Measurements from ENCODE around the gene ABCC5.
A peak's percentile ranks its signal among the peaks of the same experiment; 100 is the strongest.

The ABCC5 gene

GRCh38 chr3:184037816-184038215, 20.1 kb upstream of the ABCC5 start:
- no peaks in the 10 kb centered on the region for H3K79me1 ChIP-seq (replicated peaks; ENCODE audit: low read length, poor library complexity, severe bottlenecking)
- no peak overlapping the region for H4K91ac ChIP-seq (ENCODE audit: low read length)
- no peak overlapping the region for H2AFZ ChIP-seq (ENCODE audit: low read depth, low read length)
- no peak overlapping the region for H4K8ac ChIP-seq (ENCODE audit: low read length)
- no peak overlapping the region for H2BK120ac ChIP-seq (ENCODE audit: low read depth, low read length)
- H3K9ac ChIP-seq (ENCODE audit: low read length): no peak overlapping the region
- WGBS: 69% methylated on average over 6 of the region's 7 CpGs
- H3K23ac ChIP-seq (ENCODE audit: low read length in 2 of 2): no peak overlapping the region
- H3K27me3 ChIP-seq (ENCODE audit: control insufficient read depth in 1 of 2, insufficient read depth in 1 of 2, low read length in 2 of 2): peaks cover 8 to 18% of the 10 kb centered on the region in 2 experiments
- no peak for DNase-seq
- no peak overlapping the region for H3K14ac ChIP-seq (ENCODE audit: low read length in 2 of 2)
- no peaks in the 10 kb centered on the region for H3K4me1 ChIP-seq (ENCODE audit: control insufficient read depth, insufficient read depth, low read depth, low read length)
- H3K36me3 ChIP-seq (ENCODE audit: control insufficient read depth in 1 of 2, insufficient read depth in 2 of 2, low read depth in 1 of 2, low read length in 2 of 2): no peaks in the 10 kb centered on the region
- H3K4me2 ChIP-seq (ENCODE audit: low read length, poor library complexity, severe bottlenecking): no peak overlapping the region
- H3K27ac ChIP-seq (ENCODE audit: low read length, poor library complexity, severe bottlenecking): no peak overlapping the region
- H3K4ac ChIP-seq (ENCODE audit: low read depth in 1 of 2, low read length in 2 of 2): no peak overlapping the region
- H3K9me3 ChIP-seq (ENCODE audit: control insufficient read depth, low read length): no peaks in the 10 kb centered on the region
- H2BK12ac ChIP-seq (ENCODE audit: low read length in 2 of 2): no peak overlapping the region
- H3K4me3 ChIP-seq (ENCODE audit: insufficient read depth in 1 of 2, low read depth in 1 of 2, low read length in 2 of 2): no peak overlapping the region
- no peak overlapping the region for H3K18ac ChIP-seq (ENCODE audit: low read depth in 1 of 2, low read length in 2 of 2)
- H2AK5ac ChIP-seq (ENCODE audit: low read length, severe bottlenecking): no peak overlapping the region
- H2BK15ac ChIP-seq (ENCODE audit: low read depth, poor library complexity, severe bottlenecking): no peak overlapping the region
- H2BK5ac ChIP-seq (ENCODE audit: low read depth, low read length, poor library complexity, severe bottlenecking): no peak overlapping the region

DNA sequence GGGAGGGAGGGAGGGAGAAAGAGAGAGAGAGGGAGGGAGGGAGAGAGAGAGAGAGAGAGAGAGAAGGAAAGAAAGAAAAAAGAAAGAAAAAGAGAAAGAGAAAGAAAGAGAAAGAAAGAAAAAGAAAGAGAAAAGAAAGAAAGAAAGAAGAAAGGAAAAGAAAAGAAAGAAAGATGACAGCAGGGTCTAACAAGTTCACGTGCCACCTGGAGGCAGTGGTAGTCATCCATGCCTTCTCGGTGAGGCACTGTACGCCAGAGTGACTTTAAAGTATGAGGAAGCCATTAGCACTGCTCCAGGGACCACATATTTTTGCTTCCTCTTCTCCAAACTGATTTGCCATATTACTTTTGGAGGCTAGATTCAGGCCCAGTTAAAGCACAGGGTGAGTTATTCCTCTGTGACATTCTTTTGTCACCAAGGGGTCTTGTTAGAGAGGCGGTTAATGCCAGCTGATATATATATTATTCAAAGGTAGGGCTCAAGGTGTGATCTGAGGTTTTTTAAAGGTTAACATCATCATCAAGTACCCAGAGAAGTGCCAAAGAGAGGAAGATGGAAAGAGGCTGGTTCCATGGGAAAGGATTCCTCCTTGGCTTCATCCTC, 13.6 kb upstream of the ABCC5 start, which contains the start of gene HTR3D:
Gene HTR3D (plus strand): TSS at position 556 of the 606 bp plus-strand sequence. CDS start 0 bp downstream, at position 556.
- Histone ChIP-seq H3K23ac (ENCODE audit: low read length in 2 of 2) (no peak within 1 kb of the TSS), H3K18ac (ENCODE audit: low read depth in 1 of 2, low read length in 2 of 2) (no peak within 1 kb of the TSS), H3K4me3 (ENCODE audit: insufficient read depth in 1 of 2, low read depth in 1 of 2, low read length in 2 of 2) (no peak within 1 kb of the TSS), H4K91ac (ENCODE audit: low read length) (no peak within 1 kb of the TSS), H3K9ac (ENCODE audit: low read length) (no peak within 1 kb of the TSS), H3K14ac (ENCODE audit: low read length in 2 of 2) (no peak within 1 kb of the TSS), H3K4me2 (ENCODE audit: low read length, poor library complexity, severe bottlenecking) (no peak within 1 kb of the TSS), H2AK5ac (ENCODE audit: low read length, severe bottlenecking) (no peak within 1 kb of the TSS), H3K36me3 (ENCODE audit: control insufficient read depth in 1 of 2, insufficient read depth in 2 of 2, low read depth in 1 of 2, low read length in 2 of 2) (no peaks in the 10 kb centered on the region), H4K8ac (ENCODE audit: low read length) (no peak within 1 kb of the TSS), H2BK5ac (ENCODE audit: low read depth, low read length, poor library complexity, severe bottlenecking) (no peak within 1 kb of the TSS), H2AFZ (ENCODE audit: low read depth, low read length) (no peak within 1 kb of the TSS), H3K4me1 (ENCODE audit: control insufficient read depth, insufficient read depth, low read depth, low read length) (no peaks in the 10 kb centered on the region), H2BK120ac (ENCODE audit: low read depth, low read length) (no peak within 1 kb of the TSS), H3K79me1 (replicated peaks; ENCODE audit: low read length, poor library complexity, severe bottlenecking) (no peaks in the 10 kb centered on the region), H2BK15ac (ENCODE audit: low read depth, poor library complexity, severe bottlenecking) (no peak within 1 kb of the TSS), H3K27me3 (ENCODE audit: control insufficient read depth in 1 of 2, insufficient read depth in 1 of 2, low read length in 2 of 2) (peaks cover 15 to 35% of the 10 kb centered on the region in 2 experiments), H3K9me3 (ENCODE audit: control insufficient read depth, low read length) (no peaks in the 10 kb centered on the region), H3K27ac (ENCODE audit: low read length, poor library complexity, severe bottlenecking) (peak within 1 kb of the TSS; percentile 43), H3K4ac (ENCODE audit: low read depth in 1 of 2, low read length in 2 of 2) (no peak within 1 kb of the TSS), H2BK12ac (ENCODE audit: low read length in 2 of 2) (no peak within 1 kb of the TSS)
- no peak for DNase-seq
- WGBS: 76% methylated on average over 4 of the region's 4 CpGs

DNA sequence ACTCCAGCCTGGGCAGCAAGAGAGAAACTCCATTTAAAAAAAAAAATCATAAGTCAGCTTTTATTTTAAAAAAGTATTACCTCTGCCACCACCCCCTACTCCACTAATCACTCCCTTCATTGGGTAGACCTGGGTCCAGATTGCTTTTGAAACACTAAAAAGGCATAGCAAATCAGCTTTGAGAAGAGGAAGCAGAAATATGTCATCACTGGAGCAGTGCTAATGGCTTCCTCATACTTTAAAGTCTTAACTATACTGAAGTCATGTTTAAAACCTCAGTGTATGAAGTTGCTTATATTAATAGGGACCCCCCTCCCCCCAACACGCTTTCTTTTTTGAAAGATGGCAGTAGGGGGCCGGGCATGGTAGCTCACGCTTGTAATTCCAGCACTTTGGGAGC, 12.9 kb upstream of the ABCC5 start:
- no peak for DNase-seq
- no peak overlapping the region for H3K18ac ChIP-seq (ENCODE audit: low read depth in 1 of 2, low read length in 2 of 2)
- H3K23ac ChIP-seq (ENCODE audit: low read length in 2 of 2): no peak overlapping the region
- no peak overlapping the region for H3K14ac ChIP-seq (ENCODE audit: low read length in 2 of 2)
- H2BK15ac ChIP-seq (ENCODE audit: low read depth, poor library complexity, severe bottlenecking): no peak overlapping the region
- H3K27ac ChIP-seq (ENCODE audit: low read length, poor library complexity, severe bottlenecking): no peak overlapping the region
- H3K4me2 ChIP-seq (ENCODE audit: low read length, poor library complexity, severe bottlenecking): no peak overlapping the region
- H3K4me3 ChIP-seq (ENCODE audit: insufficient read depth in 1 of 2, low read depth in 1 of 2, low read length in 2 of 2): no peak overlapping the region
- no peak overlapping the region for H4K8ac ChIP-seq (ENCODE audit: low read length)
- no peaks in the 10 kb centered on the region for H3K4me1 ChIP-seq (ENCODE audit: control insufficient read depth, insufficient read depth, low read depth, low read length)
- no peak overlapping the region for H3K9ac ChIP-seq (ENCODE audit: low read length)
- whole genome bisulfite sequencing: 78% methylated on average over 3 of the region's 3 CpGs
- no peaks in the 10 kb centered on the region for H3K9me3 ChIP-seq (ENCODE audit: control insufficient read depth, low read length)
- no peak overlapping the region for H2BK5ac ChIP-seq (ENCODE audit: low read depth, low read length, poor library complexity, severe bottlenecking)
- H4K91ac ChIP-seq (ENCODE audit: low read length): no peak overlapping the region
- H2AFZ ChIP-seq (ENCODE audit: low read depth, low read length): no peak overlapping the region
- H2BK12ac ChIP-seq (ENCODE audit: low read length in 2 of 2): no peak overlapping the region
- H3K27me3 ChIP-seq (ENCODE audit: control insufficient read depth in 1 of 2, insufficient read depth in 1 of 2, low read length in 2 of 2): peaks cover 17 to 37% of the 10 kb centered on the region in 2 experiments
- H2AK5ac ChIP-seq (ENCODE audit: low read length, severe bottlenecking): no peak overlapping the region
- H2BK120ac ChIP-seq (ENCODE audit: low read depth, low read length): no peak overlapping the region
- H3K4ac ChIP-seq (ENCODE audit: low read depth in 1 of 2, low read length in 2 of 2): no peak overlapping the region
- H3K36me3 ChIP-seq (ENCODE audit: control insufficient read depth in 1 of 2, insufficient read depth in 2 of 2, low read depth in 1 of 2, low read length in 2 of 2): no peaks in the 10 kb centered on the region
- no peaks in the 10 kb centered on the region for H3K79me1 ChIP-seq (replicated peaks; ENCODE audit: low read length, poor library complexity, severe bottlenecking)

DNA sequence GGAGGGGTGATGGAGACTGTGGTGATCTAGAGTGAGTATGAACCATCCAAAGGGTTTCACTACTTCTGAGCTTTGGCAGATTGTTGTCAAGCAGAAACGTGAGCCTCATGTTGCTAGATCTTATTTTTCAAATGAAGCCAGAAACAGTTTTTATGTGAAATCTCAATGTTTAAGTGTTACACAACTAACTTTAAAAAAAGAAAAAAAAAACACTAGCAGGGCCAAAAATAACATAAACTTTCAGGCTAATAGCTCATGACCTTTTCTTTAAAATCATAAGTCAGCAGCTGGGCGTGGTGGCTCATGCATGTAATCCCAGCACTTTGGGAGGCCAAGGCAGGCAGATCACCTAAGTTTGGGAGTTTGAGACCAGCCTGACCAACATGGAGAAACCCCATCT, 11.8 kb upstream of the ABCC5 start:
- H3K9ac ChIP-seq (ENCODE audit: low read length): no peak overlapping the region
- H3K14ac ChIP-seq (ENCODE audit: low read length in 2 of 2): no peak overlapping the region
- WGBS: 95% methylated on average over 1 of the region's 2 CpGs
- no peak for DNase-seq
- H3K36me3 ChIP-seq (ENCODE audit: control insufficient read depth in 1 of 2, insufficient read depth in 2 of 2, low read depth in 1 of 2, low read length in 2 of 2): no peaks in the 10 kb centered on the region
- no peak overlapping the region for H4K91ac ChIP-seq (ENCODE audit: low read length)
- H3K18ac ChIP-seq (ENCODE audit: low read depth in 1 of 2, low read length in 2 of 2): no peak overlapping the region
- H2BK12ac ChIP-seq (ENCODE audit: low read length in 2 of 2): no peak overlapping the region
- H4K8ac ChIP-seq (ENCODE audit: low read length): no peak overlapping the region
- no peaks in the 10 kb centered on the region for H3K9me3 ChIP-seq (ENCODE audit: control insufficient read depth, low read length)
- H3K4me3 ChIP-seq (ENCODE audit: insufficient read depth in 1 of 2, low read depth in 1 of 2, low read length in 2 of 2): no peak overlapping the region
- no peak overlapping the region for H3K4me2 ChIP-seq (ENCODE audit: low read length, poor library complexity, severe bottlenecking)
- no peaks in the 10 kb centered on the region for H3K79me1 ChIP-seq (replicated peaks; ENCODE audit: low read length, poor library complexity, severe bottlenecking)
- H3K23ac ChIP-seq (ENCODE audit: low read length in 2 of 2): no peak overlapping the region
- no peak overlapping the region for H2BK120ac ChIP-seq (ENCODE audit: low read depth, low read length)
- no peak overlapping the region for H2AK5ac ChIP-seq (ENCODE audit: low read length, severe bottlenecking)
- H3K27me3 ChIP-seq (ENCODE audit: control insufficient read depth in 1 of 2, insufficient read depth in 1 of 2, low read length in 2 of 2): peaks cover 13 to 31% of the 10 kb centered on the region in 2 experiments
- H2BK5ac ChIP-seq (ENCODE audit: low read depth, low read length, poor library complexity, severe bottlenecking): no peak overlapping the region
- H2BK15ac ChIP-seq (ENCODE audit: low read depth, poor library complexity, severe bottlenecking): no peak overlapping the region
- H3K4ac ChIP-seq (ENCODE audit: low read depth in 1 of 2, low read length in 2 of 2): no peak overlapping the region
- H3K27ac ChIP-seq (ENCODE audit: low read length, poor library complexity, severe bottlenecking): no peak overlapping the region
- H3K4me1 ChIP-seq (ENCODE audit: control insufficient read depth, insufficient read depth, low read depth, low read length): no peaks in the 10 kb centered on the region
- no peak overlapping the region for H2AFZ ChIP-seq (ENCODE audit: low read depth, low read length)
